K562 (cell line): ENCODE results near the gene MAK. TPM values are rescaled to one million over a fixed set of nuclear protein-coding genes. Genes with fewer than 3 reads are reported as not detected.

Experiments
- KHSRP ChIP-seq: fragments of 450-650 bp; IDR thresholded peaks from 2 replicates; pipeline ENCODE4 v1.6.1; 2017
- MECOM ChIP-seq: fragments of 250-450 bp; sonication (Bioruptor Pico); IDR thresholded peaks from 2 replicates; pipeline ENCODE4 v1.8.0; 2022; ENCODE audit warnings: inconsistent platforms
- MIER1 ChIP-seq: fragments of 450-650 bp; IDR thresholded peaks from 2 replicates; pipeline ENCODE4 v1.6.1; 2016; ENCODE audit warnings: antibody characterized with exemption, mild to moderate bottlenecking, low read depth
- PHF21A ChIP-seq: fragments of 450-650 bp; IDR thresholded peaks from 2 replicates; pipeline ENCODE4 v1.6.1; 2017; ENCODE audit warnings: low read depth, borderline replicate concordance
- PYGO2 ChIP-seq: fragments of 450-650 bp; IDR thresholded peaks from 2 replicates; pipeline ENCODE4 v1.6.1; 2016; ENCODE audit warnings: mild to moderate bottlenecking, missing genetic modification characterization, moderate library complexity, missing compliant biosample characterization
- TEAD2 ChIP-seq: fragments of 450-650 bp; IDR thresholded peaks from 2 replicates; pipeline ENCODE4 v1.6.1; 2016; ENCODE audit warnings: missing genetic modification characterization, control low read depth, missing compliant biosample characterization
- ZFPM2 ChIP-seq: fragments of 250-450 bp; sonication (Bioruptor Pico); IDR thresholded peaks from 2 replicates; pipeline ENCODE4 v1.5.1; 2022; ENCODE audit warnings: mild to moderate bottlenecking
- ZNF311 ChIP-seq: fragments of 250-450 bp; sonication (Bioruptor Pico); IDR thresholded peaks from 2 replicates; pipeline ENCODE4 v1.4.0; 2020; ENCODE audit warnings: mild to moderate bottlenecking, moderate library complexity
- ZNF551 ChIP-seq: fragments of 250-450 bp; sonication (Bioruptor Pico); IDR thresholded peaks from 2 replicates; pipeline ENCODE4 v1.5.0; 2021; ENCODE audit warnings: mild to moderate bottlenecking, moderate library complexity
- polyA plus RNA-seq, 8 experiments: library from polyadenylated mRNA; depleted of rRNA in 4 of 8; stranded (reverse) in 5 of 8; unstranded in 3 of 8; fragments of >200 nt; fragmentation: Nextera tagmentation in 2 of 8; fragmentation: Illumina TruSeq in 1 of 8; extraction: Ambion mirVana in 2 of 8; extraction: Trizol in 1 of 8; gene quantifications; 2 replicates each; pipeline versions ENCODE4 v1.2.1 to v1.2.3, GENCODE V29; 2011 to 2014; ENCODE audit warnings: inconsistent platforms in 1 of 8, missing spikeins in 1 of 8
- total RNA-seq, 7 experiments: library from RNA; depleted of rRNA in 6 of 7; stranded (reverse); fragments of >200 nt in 6 of 7; fragmentation: Illumina TruSeq in 2 of 7; extraction: Trizol in 2 of 7; gene quantifications; 2 replicates each; pipeline versions ENCODE4 v1.2.1 to v1.2.3, GENCODE V29; 2011 to 2021; ENCODE audit warnings: low replicate concordance in 1 of 7
- TF ChIP-seq, protein P1 (sequence below): sonication (generic); formaldehyde crosslinking; IDR thresholded peaks from 2 replicates; pipeline ENCODE4 v1.8.1; 2023; ENCODE audit warnings: mild to moderate bottlenecking, missing genetic modification reagents
- TF ChIP-seq, protein P2 (sequence below): sonication (generic); formaldehyde crosslinking; IDR thresholded peaks from 2 replicates; pipeline ENCODE4 v1.8.0; 2022; ENCODE audit warnings: mild to moderate bottlenecking, missing genetic modification reagents
- TF ChIP-seq, protein P3 (sequence below): sonication (generic); formaldehyde crosslinking; IDR thresholded peaks from 2 replicates; pipeline ENCODE4 v1.8.1; 2022; ENCODE audit warnings: missing genetic modification reagents
- TF ChIP-seq, protein P4 (sequence below): fragments of 250-450 bp; sonication (Bioruptor Pico); IDR thresholded peaks from 2 replicates; pipeline ENCODE4 v1.8.0; 2022; ENCODE audit warnings: moderate library complexity, mild to moderate bottlenecking, inconsistent platforms
- TF ChIP-seq, protein P5 (sequence below): sonication (generic); formaldehyde crosslinking; IDR thresholded peaks from 2 replicates; pipeline ENCODE4 v1.8.1; 2023; ENCODE audit warnings: mild to moderate bottlenecking, missing genetic modification reagents, moderate library complexity
- TF ChIP-seq, protein P6 (sequence below): sonication (generic); formaldehyde crosslinking; IDR thresholded peaks from 2 replicates; pipeline ENCODE4 v1.8.1; 2022; ENCODE audit warnings: missing genetic modification reagents

MAK gene
- total and polyA plus RNA-seq, 9 of the 15 experiments (the other 6 are each of a cell fraction or from before 2014, with no cell fraction given) = 0.25 to 1.1 (median 0.53) TPM

DNA sequence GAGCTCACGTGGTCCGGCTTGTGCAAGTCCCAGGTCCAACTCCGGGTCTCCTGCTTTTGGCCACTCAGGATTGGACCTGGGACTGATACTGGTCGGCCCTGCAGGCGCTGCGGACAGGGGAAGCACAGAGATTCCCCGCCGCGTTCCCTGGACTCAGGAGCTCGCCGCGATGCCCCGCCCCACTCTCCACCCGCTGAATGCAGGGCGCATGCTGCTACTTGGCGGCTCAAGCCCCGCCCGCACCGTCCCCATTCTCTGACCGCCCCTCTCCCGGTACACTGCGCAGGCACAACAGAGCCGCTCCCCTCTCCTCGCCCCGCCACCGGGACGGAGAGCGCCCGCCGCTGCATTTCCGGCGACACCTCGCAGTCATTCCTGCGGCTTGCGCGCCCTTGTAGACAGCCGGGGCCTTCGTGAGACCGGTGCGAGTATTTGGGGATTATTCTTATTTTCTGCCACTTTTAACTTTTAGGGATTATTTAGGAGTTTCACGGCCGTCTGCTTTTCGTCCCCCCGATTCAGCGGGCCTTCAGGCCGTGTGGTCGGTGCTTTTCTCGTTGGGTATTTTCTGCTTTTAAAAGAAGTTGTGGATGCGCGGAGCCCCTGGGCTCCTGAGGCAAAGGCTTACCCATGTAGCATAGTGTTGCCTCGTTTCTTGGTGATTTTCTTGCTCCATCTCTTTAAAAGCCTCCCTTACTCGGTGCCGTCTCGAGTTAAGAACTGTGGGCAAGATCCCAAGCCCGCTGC, 115.3 kb downstream of the MAK start, which contains the start of gene TMEM14C (continued):
- TF ChIP-seq ZNF551 (CRISPR knock-in tag) (no peak), KHSRP (no peak), ZFPM2 (no peak), MIER1 (no peak; the same call in none of the 2 replicates), ZNF311 (CRISPR knock-in tag) (no peak), TEAD2 (tag) (no peak), PHF21A (no peak), PYGO2 (tag) (no peak), MECOM (no peak)
- TF ChIP-seq, protein P1, sequence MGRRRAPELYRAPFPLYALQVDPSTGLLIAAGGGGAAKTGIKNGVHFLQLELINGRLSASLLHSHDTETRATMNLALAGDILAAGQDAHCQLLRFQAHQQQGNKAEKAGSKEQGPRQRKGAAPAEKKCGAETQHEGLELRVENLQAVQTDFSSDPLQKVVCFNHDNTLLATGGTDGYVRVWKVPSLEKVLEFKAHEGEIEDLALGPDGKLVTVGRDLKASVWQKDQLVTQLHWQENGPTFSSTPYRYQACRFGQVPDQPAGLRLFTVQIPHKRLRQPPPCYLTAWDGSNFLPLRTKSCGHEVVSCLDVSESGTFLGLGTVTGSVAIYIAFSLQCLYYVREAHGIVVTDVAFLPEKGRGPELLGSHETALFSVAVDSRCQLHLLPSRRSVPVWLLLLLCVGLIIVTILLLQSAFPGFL (CRISPR knock-in tag) = no peak
- TF ChIP-seq, protein P2, sequence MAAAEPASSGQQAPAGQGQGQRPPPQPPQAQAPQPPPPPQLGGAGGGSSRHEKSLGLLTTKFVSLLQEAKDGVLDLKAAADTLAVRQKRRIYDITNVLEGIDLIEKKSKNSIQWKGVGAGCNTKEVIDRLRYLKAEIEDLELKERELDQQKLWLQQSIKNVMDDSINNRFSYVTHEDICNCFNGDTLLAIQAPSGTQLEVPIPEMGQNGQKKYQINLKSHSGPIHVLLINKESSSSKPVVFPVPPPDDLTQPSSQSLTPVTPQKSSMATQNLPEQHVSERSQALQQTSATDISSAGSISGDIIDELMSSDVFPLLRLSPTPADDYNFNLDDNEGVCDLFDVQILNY (CRISPR knock-in tag) = no peak
- TF ChIP-seq, protein P3, sequence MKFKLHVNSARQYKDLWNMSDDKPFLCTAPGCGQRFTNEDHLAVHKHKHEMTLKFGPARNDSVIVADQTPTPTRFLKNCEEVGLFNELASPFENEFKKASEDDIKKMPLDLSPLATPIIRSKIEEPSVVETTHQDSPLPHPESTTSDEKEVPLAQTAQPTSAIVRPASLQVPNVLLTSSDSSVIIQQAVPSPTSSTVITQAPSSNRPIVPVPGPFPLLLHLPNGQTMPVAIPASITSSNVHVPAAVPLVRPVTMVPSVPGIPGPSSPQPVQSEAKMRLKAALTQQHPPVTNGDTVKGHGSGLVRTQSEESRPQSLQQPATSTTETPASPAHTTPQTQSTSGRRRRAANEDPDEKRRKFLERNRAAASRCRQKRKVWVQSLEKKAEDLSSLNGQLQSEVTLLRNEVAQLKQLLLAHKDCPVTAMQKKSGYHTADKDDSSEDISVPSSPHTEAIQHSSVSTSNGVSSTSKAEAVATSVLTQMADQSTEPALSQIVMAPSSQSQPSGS = no peak
- TF ChIP-seq, protein P4, sequence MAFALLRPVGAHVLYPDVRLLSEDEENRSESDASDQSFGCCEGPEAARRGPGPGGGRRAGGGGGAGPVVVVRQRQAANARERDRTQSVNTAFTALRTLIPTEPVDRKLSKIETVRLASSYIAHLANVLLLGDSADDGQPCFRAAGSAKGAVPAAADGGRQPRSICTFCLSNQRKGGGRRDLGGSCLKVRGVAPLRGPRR = no peak
- TF ChIP-seq, protein P5, sequence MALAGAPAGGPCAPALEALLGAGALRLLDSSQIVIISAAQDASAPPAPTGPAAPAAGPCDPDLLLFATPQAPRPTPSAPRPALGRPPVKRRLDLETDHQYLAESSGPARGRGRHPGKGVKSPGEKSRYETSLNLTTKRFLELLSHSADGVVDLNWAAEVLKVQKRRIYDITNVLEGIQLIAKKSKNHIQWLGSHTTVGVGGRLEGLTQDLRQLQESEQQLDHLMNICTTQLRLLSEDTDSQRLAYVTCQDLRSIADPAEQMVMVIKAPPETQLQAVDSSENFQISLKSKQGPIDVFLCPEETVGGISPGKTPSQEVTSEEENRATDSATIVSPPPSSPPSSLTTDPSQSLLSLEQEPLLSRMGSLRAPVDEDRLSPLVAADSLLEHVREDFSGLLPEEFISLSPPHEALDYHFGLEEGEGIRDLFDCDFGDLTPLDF (CRISPR knock-in tag) = 0 out of 2 replicates have a peak, but pooled peaks have one; percentile 51
- TF ChIP-seq, protein P6, sequence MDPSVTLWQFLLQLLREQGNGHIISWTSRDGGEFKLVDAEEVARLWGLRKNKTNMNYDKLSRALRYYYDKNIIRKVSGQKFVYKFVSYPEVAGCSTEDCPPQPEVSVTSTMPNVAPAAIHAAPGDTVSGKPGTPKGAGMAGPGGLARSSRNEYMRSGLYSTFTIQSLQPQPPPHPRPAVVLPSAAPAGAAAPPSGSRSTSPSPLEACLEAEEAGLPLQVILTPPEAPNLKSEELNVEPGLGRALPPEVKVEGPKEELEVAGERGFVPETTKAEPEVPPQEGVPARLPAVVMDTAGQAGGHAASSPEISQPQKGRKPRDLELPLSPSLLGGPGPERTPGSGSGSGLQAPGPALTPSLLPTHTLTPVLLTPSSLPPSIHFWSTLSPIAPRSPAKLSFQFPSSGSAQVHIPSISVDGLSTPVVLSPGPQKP (CRISPR knock-in tag) = no peak
